ENCODE data around the gene ATP8B3.

ATP8B3 gene, protein sequence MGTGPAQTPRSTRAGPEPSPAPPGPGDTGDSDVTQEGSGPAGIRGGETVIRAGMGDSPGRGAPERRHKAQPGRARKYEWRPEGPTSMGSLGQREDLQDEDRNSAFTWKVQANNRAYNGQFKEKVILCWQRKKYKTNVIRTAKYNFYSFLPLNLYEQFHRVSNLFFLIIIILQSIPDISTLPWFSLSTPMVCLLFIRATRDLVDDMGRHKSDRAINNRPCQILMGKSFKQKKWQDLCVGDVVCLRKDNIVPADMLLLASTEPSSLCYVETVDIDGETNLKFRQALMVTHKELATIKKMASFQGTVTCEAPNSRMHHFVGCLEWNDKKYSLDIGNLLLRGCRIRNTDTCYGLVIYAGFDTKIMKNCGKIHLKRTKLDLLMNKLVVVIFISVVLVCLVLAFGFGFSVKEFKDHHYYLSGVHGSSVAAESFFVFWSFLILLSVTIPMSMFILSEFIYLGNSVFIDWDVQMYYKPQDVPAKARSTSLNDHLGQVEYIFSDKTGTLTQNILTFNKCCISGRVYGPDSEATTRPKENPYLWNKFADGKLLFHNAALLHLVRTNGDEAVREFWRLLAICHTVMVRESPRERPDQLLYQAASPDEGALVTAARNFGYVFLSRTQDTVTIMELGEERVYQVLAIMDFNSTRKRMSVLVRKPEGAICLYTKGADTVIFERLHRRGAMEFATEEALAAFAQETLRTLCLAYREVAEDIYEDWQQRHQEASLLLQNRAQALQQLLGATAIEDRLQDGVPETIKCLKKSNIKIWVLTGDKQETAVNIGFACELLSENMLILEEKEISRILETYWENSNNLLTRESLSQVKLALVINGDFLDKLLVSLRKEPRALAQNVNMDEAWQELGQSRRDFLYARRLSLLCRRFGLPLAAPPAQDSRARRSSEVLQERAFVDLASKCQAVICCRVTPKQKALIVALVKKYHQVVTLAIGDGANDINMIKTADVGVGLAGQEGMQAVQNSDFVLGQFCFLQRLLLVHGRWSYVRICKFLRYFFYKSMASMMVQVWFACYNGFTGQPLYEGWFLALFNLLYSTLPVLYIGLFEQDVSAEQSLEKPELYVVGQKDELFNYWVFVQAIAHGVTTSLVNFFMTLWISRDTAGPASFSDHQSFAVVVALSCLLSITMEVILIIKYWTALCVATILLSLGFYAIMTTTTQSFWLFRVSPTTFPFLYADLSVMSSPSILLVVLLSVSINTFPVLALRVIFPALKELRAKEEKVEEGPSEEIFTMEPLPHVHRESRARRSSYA (N-terminal part only)

DNA sequence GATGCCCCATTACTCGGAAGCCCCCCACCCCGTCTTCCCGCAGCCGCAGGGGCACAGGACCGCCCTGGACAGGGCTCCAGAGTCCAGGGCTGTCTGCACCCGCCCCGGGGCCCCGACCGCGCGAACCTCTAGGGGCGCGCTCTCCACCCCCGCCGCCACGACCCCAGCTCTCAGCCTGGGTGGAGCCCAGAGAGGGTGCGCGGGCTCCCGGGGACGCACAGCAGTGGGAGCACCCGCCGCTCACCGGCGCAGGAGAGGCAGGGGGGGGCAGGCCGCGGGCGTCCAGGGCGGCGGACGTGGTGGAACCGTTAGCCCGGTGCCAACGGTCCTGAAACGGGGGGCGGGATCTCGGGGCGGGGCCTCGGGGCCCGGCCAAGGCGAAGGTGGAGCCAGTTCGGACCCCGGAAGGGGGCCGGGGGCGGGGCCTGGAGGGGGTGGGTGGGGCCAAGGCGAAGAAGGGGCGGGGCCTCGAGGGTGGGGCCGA, at the start of gene ATP8B3:
TSS of gene ATP8B3 (minus strand) at position 335 of the 484 bp plus-strand sequence. CDS start 540 bp downstream, outside the sequence.
- DNase-seq (ENCODE audit: low spot score), result no peak

DNA sequence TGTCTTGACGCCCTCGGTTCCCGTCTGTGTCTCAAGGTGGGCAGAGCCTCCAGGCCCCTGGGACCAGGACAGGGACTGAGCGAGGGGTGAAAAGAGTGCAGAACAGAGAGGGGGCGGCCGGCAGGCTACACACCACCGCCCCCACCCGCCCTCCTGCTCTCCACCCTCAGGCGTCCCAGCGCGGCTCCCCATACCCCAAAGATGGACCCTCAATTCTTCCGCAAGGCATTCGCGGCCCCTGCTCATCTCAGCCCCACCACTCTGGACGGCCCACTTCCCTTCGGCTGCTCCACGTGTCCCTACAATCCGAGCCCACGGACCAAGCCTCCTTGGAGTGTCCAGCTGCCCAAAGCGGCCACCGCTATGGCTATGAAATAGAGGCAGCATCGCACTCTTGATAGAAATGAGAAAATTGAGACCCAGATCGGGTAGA, 49.5 kb upstream of the ATP8B3 start:
- no peak for DNase-seq (ENCODE audit: low spot score)

DNA sequence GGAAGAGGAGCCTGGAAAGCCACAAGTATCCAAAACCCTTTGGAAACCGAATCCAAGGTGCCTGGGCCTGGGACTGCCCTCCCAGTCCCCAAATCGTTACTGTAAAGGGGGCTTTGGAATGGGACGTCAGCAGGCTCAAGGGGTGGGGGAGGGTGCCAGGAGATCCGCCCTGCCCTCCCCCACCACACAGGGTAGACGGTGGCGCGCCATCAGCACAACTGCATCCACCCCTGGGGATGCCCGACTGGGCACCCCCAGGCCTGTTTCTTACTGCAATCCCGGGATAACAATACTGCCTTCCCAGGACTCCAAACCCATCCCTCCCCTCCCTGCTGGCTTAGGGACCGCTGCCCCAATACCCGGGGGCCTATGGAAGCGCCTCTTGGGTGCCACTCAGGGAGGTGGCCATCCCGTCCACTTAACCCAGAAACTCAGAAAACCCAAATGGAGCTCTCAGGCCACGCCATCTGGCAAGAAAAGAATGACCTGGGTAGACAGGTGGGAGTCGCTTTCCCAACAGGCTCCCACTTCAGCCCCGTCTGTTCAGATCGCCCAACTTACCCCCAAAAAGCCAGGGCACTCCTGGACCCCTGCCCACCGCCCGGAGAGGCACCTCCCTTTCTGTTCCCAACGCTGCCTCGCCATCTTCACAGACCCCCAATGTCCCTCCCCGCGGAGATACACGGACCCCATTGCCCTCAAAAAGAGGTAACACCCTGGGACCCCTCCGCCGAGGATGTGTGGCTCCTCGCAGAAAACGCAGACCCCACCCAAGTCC, 48.9 kb upstream of the ATP8B3 start:
- DNase-seq (ENCODE audit: low spot score), result no peak

DNA sequence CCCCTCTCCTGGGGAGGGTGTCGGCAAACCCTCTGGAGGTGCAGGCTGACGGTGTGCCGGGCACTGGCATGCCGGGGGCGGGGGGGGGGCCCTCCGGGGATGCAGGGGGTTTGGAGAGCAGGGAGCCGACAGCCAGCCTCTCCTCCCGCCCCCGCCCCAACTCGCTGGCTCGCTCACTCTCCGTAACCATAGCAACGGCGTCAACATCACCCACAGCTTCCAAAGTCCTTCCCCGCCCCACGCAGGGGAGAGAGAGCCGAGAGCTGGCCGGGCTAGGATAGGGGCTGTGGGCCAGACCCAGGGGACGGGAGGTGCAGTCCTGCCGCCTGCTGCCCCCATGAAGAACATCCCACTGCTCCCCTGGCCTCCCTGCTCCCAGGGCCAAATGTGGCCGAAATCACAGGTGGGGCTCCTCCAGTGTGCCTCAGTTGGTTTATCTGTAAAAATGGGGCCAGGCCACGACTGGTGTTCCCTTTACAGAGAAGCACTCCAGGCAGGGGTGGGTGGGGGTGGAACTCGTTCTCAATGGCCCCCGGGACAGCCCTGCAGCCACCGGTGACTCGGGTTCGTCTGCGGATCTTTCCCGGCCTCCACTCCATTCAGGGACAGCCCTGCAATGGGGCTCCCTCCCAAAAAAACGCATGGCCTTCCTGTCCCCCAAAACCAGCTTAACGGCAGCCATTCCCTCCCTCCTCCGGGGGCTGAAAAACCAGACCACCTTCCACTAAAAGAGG, 48.1 kb upstream of the ATP8B3 start:
- peak; percentile 97 for DNase-seq (ENCODE audit: low spot score)

DNA sequence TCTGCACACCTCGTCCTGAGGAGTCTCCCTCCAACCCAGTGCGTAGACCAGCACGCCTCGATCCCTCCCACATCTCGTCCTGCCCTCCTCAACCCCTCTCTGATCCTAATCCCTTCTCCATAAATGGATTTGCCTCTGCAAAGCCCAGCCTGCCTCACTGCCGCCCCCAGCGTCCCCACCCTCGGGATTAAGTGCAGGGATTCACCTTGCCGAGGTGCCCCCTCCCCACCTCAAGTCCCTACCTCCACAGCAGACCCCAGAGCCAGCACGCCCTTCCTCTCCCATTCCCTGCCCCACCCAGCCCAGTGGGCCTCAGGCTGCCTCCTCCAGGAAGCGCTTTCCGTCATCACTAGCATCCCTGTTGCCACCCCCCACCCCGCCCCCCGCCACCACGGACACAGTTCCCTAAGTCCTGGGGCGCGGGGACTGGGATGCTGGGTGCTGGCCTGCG, 47.3 kb upstream of the ATP8B3 start:
- DNase-seq (ENCODE audit: low spot score), result no peak

DNA sequence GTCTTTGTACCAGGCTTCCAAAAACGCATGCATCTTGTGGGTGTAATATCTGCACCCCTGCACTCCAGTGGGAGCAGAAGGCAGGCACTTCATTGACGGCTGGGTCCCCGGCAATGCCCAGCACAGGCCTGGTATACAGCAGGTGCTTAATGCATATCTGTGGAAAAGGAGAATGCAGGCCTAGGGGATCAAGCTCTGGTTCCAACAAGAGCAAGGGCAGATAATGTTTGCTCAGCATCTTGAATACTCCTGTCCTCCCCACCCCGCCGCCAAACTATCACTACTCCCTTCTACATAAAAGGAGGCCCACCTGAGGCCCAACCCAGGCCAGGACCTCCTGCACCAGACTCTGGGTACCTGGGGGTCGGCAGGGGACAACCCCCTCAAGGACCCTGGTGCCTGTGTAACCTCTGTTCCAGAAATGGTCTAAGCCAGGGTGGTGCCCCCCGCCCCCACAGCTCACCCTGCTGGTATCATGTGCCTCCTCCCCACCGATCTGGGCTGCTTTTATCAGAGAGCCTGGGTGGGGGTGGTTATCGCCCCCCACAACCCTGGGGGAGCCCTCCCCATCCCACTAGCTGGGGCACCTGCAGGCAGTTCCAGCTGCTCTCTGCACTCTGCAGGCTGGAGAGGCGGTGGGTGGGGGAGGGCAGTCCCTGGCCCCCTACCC, 46.5 kb upstream of the ATP8B3 start:
- no peak for DNase-seq (ENCODE audit: low spot score)

DNA sequence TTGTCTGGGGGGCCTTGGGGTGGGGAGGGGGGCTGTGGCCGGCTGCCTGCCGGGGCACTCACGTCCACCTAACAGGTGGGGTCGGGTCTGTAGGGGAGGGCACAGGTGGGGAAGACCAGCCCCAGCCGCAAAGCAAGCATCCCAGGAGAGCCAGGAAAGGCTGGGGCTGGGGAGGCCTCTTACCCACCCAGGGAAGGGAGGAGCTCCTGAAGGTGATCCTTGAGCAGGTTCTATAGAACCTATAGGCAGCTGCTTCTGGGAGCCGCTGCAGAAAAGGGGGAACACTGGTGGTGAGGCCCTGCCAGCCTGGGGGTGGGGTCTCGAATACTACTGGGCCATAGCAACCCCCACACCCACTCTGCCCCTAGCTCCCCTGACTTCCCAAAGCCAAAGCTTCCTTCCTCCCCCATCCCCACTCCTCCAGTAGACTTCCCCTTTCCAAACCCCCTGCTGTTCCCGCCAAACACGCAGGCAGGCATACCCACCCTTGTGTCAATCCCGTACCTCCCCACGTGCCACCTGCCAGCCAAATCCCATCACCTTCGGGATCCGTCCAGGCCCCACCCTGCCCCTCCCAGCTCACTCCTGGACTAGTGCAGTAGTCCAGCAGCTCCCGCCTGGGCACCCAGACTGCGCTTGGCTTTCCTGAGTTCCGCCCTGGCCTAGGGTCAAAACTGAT, 45.7 kb upstream of the ATP8B3 start:
- no peak for DNase-seq (ENCODE audit: low spot score)

DNA sequence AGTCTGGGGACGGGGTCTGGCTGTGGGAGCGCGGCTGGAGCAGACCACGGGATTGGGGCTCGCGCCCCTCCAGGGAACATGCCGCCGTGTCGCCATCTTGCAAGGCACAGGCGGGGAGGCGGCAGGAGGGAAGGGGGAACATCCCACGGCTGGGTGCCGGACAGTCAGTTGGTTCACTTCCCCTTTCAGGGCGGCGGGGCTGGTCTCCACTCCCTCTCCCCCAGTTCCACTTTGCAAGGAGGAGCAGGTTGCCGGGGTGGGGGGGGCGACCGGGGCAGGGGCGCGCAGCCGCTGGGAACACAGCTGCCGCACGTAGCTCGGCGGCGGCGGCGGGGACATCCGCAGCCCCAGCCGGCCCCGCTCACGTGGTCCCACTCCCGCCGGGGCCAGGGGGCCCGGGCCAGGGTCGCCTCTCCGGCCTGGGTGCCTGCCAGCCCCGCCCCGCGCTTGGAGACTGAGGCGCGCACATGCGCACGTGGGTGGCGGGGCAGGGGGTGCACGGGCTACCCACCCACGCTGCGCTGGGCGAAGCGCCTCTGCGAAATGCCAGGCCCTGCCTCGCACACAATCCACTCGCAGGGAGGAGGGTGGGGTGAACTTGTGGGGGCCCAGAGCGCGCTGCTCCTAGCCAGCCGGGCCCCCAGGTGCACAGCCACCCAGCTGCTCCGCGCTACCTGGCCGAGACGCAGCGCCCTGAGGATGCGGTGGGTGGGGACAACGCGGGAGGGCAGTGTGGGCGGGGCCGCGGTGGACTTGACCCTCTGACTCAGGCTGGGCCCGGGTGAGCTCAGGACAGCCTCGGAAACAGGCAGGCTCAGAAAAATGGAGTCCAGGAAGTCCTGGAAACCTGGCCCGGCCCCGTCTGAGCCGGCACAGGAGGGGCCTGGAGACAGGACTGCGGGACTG, 44.9 kb upstream of the ATP8B3 start:
- DNase-seq (ENCODE audit: low spot score), result peak; percentile 95

DNA sequence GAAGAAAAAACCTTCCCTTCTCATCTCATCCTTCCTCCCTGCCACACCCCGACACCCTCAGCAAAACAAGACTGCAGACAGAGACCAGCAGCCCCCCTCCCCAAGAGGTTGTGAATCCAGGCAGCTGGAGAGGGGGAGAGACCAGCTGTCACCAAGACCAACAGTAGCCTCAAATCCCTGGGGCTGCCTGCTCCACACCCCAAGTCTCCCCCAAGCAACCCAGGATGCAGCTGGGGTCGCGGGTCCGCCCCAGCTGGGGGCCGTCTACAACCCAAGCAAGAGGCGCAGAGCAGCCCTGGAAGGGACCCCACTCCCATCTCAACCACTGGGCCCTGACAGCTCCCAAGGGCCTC, 44.2 kb upstream of the ATP8B3 start:
- no peak for DNase-seq (ENCODE audit: low spot score)

DNA sequence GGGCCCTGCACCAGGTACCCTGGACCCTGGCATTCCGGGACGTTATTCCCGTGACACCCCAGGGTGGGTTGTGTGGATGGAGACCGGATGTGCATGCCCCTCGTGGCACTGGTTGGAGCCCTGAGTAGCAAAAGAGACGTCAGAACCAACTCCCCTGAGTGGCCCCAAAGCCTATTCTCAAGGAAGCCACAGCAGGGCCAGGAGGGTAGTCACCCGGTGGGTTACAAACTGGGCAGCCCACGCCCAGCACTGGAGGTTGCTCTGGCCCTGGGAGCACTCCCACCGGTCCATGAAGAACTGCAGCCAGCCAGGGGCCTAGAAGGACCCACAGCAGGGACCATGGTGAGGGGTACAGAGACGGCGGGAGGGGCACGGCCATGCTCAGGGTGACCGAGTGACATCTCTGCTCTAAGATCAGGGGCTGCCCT, 43.8 kb upstream of the ATP8B3 start:
- DNase-seq (ENCODE audit: low spot score), result no peak

DNA sequence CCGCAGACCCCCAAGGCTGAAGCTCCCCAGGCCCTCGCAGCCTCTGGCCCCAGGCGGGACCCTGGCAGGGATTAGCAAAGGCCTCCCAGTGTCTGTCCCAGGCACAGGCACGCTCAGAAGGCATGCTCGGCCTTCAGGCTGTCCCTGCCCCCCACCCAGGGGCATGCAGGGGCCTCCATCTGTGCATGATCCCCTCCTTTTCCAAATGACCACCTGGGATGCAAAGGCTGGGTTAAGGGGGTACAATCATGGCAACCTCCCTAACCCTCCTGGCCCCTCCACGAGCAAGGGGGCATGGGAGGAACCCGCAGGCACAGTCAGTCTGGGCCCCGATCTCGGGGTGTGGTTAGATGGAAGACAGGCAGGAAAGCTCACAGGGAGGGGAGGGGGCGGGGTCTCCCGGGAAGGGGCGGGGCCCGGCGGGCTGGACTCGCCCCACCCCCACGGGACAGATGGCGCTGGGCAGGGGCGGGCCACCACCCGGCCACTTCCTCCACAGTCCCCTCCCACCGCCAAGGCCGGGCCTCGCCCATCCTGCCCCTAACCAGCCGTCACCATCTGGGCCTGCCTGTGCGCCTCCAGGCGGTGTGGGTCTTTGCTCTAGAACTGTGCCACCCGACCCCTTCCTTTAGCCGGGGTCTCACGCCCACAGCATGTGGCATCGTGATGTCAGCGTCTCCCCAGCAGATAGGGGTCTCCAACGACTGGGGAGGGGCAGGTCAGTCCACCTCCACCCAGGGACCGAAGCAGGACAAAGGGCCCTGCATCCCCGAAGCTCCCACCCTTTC, 43.2 kb upstream of the ATP8B3 start:
- no peak for DNase-seq (ENCODE audit: low spot score)

DNA sequence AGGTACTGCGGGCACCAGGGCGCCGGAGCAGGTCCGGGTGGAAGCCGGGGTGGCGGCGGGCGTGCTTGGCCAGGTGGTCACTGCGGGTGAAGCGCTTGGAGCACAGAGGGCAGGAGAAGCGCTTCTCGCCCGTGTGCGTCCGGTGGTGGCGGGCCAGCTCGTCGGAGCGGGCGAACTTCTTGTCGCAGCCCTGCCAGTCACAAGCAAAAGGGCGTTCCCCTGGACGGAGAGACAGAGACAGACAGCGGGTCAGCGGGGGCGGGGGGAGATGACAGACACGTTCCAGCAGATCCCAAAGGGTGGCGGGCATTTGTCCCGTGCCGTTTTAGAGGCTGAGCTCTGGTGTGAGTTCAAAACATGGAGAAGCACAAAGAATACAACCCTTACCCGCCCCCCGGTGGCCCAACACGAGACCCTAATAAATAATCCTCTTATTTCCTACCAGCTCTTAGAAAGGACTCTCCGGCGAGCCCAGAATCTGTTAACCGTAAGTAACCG, 42.5 kb upstream of the ATP8B3 start:
- DNase-seq (ENCODE audit: low spot score), result no peak

DNA sequence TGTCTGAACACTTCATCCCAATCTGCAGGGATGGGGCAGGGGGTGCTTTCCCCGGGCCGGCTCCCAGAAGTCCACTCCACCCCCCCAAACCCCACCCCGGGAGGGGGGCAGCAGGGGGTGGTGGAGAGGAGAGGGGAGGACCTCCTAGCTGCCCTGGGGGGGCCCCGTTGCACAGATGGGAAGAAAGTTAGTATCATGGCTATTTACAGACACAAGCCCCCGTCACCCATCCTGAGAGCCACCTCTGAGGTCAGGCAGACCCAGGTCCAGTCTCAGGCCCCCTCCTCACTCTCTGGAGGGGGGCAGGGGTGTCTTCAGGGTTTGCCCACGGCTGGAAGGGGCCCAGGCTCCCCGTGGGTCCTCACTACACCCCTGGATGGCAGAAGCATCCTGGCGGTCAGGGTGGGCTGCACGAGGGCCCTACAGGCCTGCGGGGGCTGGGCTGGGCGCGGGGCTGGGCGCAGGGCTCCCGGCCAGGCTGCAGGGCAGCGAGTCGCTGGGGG, 42.0 kb upstream of the ATP8B3 start:
- DNase-seq (ENCODE audit: low spot score), result no peak

DNA sequence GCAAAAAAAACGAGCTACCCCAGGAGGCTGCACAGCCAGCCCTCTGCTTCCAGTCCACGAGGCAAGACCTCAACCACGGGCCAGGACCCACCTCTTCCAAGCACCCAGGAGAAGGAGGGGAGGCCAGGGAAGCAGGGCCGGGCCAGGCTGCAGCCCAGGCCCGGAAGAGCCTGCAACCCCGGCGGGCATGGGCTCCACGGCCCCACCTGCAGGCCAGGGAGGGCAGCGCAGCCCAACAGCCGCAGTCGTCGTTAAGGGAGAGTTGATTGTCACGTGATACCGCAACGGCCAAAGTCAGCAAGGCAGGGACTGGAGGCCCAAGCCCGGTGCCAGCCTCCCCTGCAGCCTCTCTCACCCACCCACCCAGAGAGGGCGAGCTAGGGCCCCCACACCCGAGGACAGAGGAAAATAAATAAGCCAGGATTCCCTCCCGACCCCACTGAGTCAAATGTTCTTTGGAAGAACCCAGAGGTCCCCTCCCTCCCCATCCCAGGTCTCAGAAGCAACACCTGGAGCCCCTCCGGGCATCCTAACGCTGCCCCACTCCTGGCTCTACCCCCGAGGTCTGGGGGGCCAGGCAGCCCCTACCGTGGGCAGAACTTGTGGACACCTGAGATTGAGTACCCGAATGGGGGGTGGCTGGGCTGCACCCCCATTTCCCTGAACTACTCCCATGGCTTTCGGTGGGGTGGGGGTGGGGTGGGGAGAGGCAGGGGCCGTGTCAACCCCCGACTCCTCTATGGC, 41.4 kb upstream of the ATP8B3 start:
- DNase-seq (ENCODE audit: low spot score), result peak; percentile 99

DNA sequence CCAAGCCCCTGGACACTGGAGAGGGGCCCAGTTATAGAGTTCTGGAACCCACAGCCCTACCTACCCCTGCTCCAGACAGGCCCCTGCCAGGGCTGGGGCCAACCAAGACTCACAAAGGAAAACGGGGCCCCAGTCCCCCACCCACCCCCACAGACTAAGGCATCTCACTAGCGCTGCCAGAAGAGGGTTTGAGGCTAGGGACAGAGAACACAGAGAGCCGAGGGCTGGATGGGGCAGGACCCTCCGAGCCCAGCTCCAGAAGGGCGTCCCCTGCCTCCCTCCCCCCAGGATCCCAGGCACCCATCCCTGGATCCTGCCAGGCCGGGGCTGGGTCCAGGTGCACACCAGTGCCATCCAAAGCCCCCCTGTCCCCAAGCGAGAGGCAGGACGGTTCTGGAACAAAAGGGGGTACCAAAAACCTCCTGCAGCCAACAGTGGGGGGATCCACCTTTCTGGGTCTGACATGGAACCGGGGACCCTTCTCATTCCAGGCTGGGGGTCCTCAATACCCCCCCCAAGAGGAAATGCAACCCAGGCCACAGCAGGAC, 40.6 kb upstream of the ATP8B3 start:
- no peak for DNase-seq (ENCODE audit: low spot score)

Data from HuH-7.5 (cell line).